ENCODE results near the gene TTLL13.

TTLL13 gene

DNA sequence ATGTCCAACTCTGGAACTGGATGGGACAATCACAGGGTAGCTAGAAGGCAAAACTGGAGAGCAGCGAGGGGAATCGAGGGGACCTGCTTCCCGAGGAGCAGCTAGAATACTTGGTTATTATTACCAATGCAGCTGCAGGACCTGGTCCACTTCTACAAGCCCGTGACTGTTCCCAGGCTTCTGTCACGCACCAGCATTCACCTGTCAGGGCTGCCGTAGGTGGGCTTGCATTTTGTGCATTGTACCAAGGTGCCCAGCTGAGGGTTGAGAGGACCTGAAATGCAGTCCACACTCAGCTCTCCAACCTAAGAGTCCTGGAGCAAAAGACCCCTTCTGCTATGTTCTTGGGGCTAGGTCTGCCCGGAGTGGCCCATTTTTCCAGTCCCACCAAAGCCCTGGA, 45.9 kb upstream of the TTLL13 start:
- Histone ChIP-seq H3K9me3 (no peaks in the 10 kb centered on the region), H3K27me3 (no peaks in the 10 kb centered on the region), H3K4me3 (no peak overlapping the region), H3K27ac (no peak overlapping the region), H3K36me3 (peaks cover 0 to 24% (median 0%) of the 10 kb centered on the region in 3 donors), H3K4me1 (peaks cover 0 to 55% (median 43%) of the 10 kb centered on the region in 4 donors)
- intact Hi-C loops (cut with DNase I; ENCODE audit: low total_unique reads): loop anchor here (5.0 kb wide), 1 partner anchor 41 kb away; no protein-coding TSS in a partner anchor
- no peak for DNase-seq
- TF ChIP-seq, protein P1, sequence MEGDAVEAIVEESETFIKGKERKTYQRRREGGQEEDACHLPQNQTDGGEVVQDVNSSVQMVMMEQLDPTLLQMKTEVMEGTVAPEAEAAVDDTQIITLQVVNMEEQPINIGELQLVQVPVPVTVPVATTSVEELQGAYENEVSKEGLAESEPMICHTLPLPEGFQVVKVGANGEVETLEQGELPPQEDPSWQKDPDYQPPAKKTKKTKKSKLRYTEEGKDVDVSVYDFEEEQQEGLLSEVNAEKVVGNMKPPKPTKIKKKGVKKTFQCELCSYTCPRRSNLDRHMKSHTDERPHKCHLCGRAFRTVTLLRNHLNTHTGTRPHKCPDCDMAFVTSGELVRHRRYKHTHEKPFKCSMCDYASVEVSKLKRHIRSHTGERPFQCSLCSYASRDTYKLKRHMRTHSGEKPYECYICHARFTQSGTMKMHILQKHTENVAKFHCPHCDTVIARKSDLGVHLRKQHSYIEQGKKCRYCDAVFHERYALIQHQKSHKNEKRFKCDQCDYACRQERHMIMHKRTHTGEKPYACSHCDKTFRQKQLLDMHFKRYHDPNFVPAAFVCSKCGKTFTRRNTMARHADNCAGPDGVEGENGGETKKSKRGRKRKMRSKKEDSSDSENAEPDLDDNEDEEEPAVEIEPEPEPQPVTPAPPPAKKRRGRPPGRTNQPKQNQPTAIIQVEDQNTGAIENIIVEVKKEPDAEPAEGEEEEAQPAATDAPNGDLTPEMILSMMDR (IDR thresholded peaks at IDR 0.05): no peak

DNA sequence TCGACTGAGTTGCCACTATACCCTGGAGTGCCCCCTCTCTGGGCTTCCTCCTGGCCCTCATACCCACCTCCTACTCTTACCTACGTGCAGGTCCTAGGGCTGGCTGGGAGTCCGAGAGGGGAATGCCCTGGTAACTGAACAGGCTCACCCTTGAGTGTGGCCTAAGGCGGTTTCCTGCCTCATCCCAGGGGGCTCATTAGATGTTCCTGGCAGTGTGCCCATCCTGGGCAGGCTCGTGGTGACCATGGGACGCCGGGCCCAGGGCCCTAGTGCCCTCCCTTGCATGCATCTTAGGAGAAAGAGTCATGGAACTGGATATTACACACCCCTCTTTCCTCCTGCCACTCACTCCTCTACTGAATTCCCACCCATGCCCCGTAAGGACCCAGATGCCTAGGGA, 45.4 kb upstream of the TTLL13 start:
- intact Hi-C loops (cut with DNase I; ENCODE audit: low total_unique reads): loop anchor here (5.0 kb wide), 1 partner anchor 42 kb away; no protein-coding TSS in a partner anchor
- DNase-seq: peak; percentile 65 to 91

DNA sequence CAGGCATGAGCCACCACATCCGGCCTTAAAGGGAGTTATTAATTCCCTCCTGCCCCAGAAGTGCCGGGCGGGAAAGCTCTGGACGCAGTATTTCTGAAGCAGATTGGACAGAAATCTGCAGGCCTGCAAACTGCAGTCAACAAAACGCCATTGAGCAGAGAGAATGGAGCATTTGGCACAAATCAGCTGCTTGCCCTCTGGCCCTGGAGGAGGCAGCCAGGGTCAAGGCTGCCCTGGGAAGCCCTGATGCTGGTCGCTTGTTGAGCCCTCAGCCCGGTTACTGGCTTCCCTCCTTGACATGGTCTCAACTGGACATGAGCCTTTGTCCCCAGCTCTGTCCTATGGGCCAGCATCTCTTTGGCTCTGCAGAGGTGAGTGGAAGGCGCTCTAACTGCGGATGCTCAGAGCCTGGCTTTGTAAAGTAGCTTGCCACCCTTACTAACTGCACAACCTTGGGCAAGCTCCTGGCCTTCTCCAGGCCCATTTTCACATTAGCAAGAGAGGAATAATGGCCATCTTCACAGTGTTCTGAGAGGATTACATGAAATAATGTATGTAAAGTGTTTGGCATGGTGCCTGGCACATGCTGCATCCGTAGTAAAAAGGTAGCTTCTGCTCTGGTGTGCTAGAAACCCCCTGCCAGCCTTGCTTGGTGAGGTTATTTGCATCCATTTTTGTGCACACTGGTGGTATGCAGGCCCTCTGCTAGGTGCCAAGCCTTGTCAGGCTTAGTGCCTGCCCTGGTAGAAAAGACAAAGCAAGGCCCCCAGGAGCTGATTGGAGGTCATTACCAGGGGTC, 44.1 kb upstream of the TTLL13 start:
- Histone ChIP-seq H3K4me3 (no peak overlapping the region), H3K9me3 (no peaks in the 10 kb centered on the region), H3K36me3 (peaks cover 0 to 33% (median 0%) of the 10 kb centered on the region in 3 donors), H3K27ac (no peak overlapping the region), H3K27me3 (no peaks in the 10 kb centered on the region), H3K4me1 (peaks cover 0 to 55% (median 43%) of the 10 kb centered on the region in 4 donors)
- intact Hi-C loops (cut with DNase I; ENCODE audit: low total_unique reads): no loop called here
- TF ChIP-seq, protein P1 (IDR thresholded peaks at IDR 0.05): no peak
- DNase-seq: no peak

More for the DNA sequence above, 45.4 kb upstream of the TTLL13 start:
- H3K27me3 ChIP-seq: no peaks in the 10 kb centered on the region
- H3K9me3 ChIP-seq: no peaks in the 10 kb centered on the region
- TF ChIP-seq, protein P1 (IDR thresholded peaks at IDR 0.05): no peak
- H3K27ac ChIP-seq: no peak overlapping the region
- H3K4me1 ChIP-seq: peaks cover 0 to 55% (median 43%) of the 10 kb centered on the region in 4 donors
- peaks cover 0 to 24% (median 0%) of the 10 kb centered on the region in 3 donors for H3K36me3 ChIP-seq
- H3K4me3 ChIP-seq: no peak overlapping the region

DNA sequence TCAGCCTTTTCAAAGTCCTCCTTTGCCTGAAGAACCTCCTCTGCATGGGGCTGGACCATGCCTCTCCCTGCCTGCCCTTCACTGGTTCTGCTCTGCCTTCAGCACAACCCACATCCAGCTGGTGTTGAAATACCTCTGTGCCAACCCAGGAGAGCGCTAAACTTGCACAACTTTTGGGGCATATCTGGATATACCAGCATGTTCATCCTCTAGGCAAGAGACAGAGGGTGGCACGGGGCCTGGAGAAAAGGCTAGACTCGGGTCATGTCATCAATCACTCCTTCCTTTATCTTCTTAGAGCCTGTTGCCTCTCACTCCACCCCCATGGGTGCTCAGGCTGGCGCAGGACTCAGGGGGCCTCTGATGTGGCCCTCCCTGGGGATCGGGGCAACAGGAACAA, 43.5 kb upstream of the TTLL13 start:
- H3K4me1 ChIP-seq: peaks cover 0 to 56% (median 37%) of the 10 kb centered on the region in 4 donors
- no peaks in the 10 kb centered on the region for H3K9me3 ChIP-seq
- no peak overlapping the region for H3K4me3 ChIP-seq
- TF ChIP-seq, protein P1 (IDR thresholded peaks at IDR 0.05): no peak
- H3K27ac ChIP-seq: no peak overlapping the region
- no peak for DNase-seq
- H3K27me3 ChIP-seq: no peaks in the 10 kb centered on the region
- peaks cover 0 to 38% (median 0%) of the 10 kb centered on the region in 3 donors for H3K36me3 ChIP-seq
- intact Hi-C loops (cut with DNase I; ENCODE audit: low total_unique reads): no loop called here

DNA sequence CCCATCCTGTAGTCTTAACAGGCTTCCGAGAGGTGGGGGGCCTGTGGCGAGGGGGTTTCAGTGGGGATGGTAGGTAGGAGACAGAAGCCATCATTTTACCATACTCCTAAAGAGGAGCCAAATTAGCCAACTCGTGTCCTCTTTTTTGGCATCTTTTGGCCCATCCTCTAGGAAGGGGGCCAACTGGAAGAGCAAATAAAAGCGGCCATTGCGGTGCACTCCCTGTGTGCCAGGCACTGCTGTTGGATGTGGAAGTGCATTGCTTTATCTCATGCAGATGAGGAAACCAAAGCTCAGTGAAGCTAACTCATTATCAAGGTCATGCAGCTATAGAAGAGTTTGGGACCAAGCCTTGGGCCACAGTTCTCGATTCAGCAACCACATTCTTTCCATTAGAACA, 42.1 kb upstream of the TTLL13 start:
- Histone ChIP-seq H3K4me1 (peaks cover 0 to 60% (median 39%) of the 10 kb centered on the region in 4 donors), H3K36me3 (peaks cover 0 to 38% (median 0%) of the 10 kb centered on the region in 3 donors)

More for the DNA sequence above, 42.1 kb upstream of the TTLL13 start:
- Histone ChIP-seq H3K27me3 (no peaks in the 10 kb centered on the region), H3K4me3 (no peak overlapping the region), H3K27ac (no peak overlapping the region), H3K9me3 (no peaks in the 10 kb centered on the region)
- intact Hi-C loops (cut with DNase I; ENCODE audit: low total_unique reads): no loop called here
- TF ChIP-seq, protein P1 (IDR thresholded peaks at IDR 0.05): no peak
- DNase-seq: no peak
